HG02763 (cell line): ENCODE measurements around the gene RBM39.
"Not testable (repeated sequence)": the region's sequence is repeated elsewhere in the genome, so short reads cannot be mapped to it uniquely, and the experiment has no call there.

Source experiments
- ATAC-seq: cut with Tn5 transposase; IDR thresholded peaks from one replicate; pipeline ENCODE4 v1.9.1; 2021; ENCODE audit warnings: mild to moderate bottlenecking, moderate library complexity; ENCODE audit not compliant: unreplicated experiment

The RBM39 gene

DNA sequence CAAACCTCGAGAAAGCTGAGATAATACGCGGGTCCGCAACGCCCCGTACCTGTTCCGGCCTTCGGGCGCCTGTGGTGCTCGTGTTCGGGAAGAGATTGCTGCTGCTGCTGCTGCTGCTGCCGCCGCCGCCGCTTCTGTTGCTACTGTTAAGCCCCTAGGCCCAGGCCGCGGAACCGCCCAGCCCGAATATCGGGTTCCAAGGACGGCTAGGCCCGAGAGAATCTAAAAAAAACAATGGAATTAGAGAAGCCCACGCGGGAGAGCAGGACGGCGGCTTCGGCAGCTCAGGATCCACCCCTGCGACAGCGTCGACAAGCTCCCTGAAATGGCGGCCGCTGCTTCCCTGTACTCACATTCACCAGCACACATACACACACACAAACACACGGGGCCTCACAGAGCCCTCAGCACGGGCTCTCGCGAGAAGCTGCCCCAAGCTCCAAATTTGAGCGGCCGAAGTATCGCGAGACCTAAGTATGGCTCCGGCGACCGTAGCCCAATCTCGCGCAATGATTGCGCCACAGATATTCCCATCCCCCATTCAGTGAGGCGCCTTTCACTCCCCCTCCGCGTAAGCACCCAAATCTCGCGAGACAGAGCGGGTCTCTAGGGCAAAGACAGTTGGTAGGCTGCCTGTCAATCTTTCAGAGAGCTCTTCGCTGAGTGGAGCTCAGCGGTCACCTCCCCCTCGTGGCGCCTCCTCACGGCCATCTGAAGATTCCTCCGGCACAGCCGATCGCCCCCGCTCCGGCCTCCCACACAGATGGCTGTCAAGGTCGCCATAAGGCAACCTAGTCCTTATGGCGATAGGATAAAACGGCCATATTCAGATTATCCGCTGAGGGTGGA is at the start of gene RBM39:
Gene RBM39, minus strand, starts transcription at position 369 of the 849 bp plus-strand sequence. CDS start 1,386 bp downstream, outside the sequence.
- ATAC-seq: peak; percentile 90

DNA sequence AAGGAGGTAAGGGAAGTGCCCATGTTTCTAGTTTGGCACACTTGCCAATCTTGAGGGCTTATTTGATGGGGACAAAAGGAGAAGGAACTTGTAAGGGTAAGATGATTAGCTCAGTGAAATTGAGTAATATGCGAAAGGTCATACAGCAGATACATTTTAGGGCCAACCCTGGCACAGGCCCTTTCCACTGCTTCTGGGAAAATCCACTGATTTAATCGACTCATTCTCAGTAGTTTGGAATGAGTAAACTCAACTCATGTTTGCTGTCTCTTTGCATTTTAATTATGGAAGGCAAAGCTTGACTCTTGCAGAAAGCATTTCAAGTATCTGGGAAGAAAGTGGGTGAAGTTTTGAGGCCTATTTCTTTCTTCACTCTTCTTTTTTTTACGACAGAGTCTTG is 49.8 kb upstream of the RBM39 start:
- no peak for ATAC-seq

DNA sequence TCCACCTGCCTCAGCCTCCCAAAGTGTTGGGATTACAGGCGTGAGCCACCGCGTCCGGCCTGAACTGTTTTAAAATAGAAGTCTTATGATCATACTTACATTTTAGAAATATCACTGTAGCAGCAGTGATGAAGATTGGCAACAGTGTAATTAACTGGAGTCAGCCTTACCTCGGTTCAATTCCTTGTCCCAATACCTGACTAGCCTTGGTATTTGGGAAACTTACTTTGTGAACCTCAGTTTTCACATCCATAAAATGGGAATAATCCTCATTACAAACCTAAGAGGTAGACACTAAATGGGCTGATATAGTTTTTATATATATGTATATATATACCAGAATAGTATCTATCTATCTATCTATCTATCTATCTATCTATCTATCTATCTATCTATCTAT is 49.0 kb upstream of the RBM39 start:
- no peak for ATAC-seq

DNA sequence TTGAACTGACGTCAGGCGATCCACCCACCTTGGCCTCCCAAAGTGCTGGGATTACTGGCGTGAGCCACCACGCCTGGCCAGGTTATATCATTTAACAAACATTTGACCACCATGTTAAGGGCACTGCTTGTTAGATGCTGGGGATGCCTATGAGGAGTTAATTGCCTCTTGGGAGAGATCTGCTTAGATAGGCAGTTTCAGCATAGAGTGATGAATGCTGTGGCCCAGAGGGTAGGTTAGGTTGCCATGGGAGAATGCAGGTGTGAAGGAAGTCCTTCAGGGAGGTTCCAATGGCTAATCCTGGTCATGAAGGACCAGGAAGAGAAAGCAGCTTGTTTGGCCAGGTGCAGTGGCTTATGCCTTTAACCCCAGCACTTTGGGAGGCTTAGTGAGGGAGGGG is 46.7 kb upstream of the RBM39 start:
- no peak for ATAC-seq

DNA sequence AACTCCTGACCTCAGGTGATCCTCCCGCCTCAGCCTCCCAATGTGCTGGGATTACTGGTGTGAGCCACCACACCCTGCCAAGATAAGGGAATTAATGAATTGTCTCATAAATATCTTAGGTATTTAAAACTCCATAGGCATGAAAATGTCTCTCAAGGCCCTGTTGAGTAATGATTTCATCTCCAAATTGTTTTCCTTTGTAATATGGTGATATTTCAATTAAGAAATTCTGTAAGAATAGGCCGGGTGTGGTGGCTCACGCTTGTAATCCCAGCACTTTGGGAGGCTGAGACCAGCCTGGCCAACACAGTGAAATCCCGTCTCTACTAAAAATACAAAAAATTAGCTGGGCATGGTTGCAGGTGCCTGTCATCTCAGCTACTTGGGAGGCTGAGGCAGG is 43.5 kb upstream of the RBM39 start:
- not testable (repeated sequence) for ATAC-seq

DNA sequence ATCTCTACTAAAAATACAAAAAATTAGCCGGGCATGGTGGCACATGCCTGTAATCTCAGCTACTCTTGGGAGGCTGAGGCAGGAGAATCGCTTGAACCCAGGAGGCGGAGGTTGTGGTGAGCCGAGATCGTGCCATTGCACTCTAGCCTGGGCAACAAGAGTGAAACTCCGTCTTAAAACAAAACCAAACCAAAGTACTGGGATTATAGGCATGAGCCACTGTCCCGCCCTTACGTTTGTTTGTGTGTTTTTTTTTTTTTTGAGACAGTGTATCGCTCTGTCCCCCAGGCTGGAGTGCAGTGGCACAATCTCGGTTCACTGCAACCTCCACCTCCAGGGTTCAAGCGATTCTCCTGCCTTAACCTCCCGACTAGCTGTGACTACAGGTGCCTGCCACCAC is 41.8 kb upstream of the RBM39 start:
- not testable (repeated sequence) for ATAC-seq

DNA sequence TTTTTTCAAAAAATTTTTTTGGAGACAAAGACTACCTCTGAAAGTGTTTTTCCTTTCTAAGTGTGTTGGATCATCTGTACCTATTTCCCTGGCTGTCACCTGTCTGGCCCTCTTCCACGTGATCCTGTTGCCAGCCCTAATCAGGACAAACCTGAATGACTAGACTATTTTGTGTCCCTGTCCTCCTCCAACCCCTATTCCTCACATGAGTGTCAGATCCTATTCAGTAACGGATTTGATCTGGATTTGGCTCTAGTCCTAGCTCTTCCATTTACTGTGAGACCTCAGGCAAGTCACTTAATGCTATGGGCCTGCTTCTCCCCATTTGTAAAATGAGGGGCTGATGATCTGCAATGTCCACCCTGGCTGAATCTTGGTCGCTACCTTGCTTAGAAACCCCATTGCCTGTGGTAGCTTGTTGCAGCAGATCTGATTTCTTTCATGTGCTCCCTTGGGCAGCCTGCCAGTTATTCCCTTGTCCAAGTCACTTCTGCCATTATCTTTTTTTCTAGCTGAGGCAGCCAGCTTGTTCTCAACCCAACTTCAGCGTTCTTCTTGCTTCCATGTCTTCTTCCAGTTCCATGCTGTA is 34.5 kb upstream of the RBM39 start:
- ATAC-seq: no peak

DNA sequence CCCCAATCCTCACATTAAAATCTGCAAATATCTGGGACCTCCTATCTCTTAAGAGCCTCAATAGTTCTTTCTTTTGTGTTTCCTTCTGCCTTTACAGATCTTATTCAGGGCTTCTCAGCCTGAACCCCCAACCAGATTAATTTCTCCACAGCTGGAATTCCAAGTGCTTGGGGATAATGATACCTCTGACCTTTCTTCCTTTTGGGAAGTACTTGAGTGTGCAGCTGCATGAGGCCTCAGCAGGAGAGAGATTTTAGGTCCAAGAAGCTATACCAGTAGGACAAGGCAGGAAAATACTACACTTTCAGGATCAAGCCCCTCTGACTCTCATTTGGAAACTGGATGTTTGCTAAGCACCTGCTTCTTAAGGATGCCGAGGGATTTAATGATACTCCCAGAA is 32.3 kb upstream of the RBM39 start:
- no peak for ATAC-seq

DNA sequence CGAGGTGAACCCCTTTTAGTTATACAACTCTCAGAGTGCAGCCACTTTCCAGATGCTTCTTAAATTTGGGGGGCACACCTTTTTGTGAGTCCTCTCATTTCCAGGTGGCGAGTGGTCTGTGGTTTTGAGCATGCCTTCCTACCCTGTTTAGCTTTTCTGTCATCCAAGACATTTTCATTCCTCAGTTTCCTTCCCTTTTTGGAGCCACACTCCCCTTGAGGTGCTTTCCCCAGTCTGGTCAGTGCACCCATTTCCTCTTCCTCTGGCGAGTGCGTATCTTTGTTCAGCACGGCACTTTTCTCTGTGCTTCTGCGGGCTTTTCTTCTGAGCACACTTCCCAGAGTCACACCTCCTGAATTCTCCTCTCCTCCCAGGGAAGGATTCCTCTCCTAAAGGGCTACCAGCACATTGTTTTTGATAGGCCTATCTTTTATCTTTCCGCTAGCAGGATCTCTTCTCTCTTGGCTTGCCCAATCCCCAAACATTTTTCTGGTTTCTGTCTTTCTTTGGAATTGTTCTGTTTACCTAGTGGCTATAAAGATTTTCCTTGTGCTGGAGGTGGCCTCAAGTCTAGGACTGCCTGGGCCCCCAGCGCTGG is 31.2 kb upstream of the RBM39 start:
- no peak for ATAC-seq

DNA sequence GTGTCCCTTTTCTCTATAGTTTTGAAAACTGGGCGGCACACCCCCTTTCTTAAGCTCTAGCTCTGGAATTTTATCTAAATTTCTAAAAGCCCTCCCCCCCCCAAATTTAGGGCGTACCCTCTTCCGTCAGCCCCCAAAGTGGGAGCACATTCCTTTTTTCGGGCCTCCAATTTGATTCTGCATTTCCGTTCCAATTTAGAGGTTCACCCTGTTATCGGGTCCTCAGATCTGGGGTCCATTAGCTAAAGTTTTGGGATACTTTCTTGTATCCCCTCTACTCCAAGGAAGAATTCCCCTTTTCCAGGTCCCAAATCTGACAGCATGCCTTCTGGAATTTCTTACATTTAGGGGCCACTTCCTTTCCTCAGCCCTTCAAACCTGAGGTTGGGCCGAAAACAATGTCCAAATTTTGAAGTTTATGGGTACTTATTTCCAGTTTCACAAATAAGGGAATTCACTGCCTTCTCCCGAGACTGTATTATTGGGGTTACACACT is 30.6 kb upstream of the RBM39 start:
- ATAC-seq: no peak

DNA sequence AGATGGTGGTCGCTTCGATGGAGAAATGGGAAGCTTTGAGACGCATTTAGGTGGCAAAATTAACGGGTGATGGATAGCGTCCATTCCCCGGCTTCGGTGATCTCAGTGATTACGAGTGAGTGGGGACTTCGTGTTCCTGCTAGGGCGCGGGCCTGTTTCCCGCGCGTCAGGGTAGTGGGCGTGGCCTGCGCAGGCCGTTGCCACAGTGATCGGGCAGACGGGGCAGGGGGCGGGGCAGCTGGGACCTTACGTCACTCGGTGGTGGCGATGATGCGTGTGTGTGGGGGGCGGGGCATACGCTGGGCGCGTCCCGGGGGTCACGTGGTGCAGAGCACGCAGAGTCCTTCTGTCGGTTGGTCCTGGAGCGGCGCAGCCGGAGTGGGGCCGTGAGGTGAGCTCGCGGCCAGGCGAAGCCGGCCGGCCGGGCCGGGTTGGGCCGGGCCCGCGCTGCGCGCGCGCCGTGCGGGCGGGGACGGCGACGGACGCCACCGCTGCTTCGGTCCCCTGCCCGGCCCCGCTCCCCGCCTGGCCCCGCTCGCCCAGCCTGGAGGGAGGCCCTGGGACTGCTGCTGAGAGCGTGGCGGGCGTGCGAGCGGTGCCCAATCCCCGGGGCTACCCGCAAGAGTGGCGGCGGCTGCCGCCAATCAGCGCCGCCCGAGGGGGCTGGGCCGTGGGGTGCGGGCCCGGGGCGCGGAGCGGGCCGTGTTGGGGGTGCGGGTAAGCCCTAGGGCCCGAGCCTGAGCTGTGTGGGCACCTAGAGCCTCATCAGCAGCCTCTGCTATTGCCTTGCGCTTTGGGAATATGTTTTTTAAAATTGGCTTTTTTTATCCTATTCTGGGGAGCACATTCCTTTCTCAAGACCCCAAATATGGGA is 29.9 kb upstream of the RBM39 start, which contains the start of gene PHF20:
Gene PHF20, plus strand, starts transcription at position 327 of the 874 bp plus-strand sequence. CDS start 29,508 bp downstream, outside the sequence.
- peak; percentile 82 for ATAC-seq

DNA sequence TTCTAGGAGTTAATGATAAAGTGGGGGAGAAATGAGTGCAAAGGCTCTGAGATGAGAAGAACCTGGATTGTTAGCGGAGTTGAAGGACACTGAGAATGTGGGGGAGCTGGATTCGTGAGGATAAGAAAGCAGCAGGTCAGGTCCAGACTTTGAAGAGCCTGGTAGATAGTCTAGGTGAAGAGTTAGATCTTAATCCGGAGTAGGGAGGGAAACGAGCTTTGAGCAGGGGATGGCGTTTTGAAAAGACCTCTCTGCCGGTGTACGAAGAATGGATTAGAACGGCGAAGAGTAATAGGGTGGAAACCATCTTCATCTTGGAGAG is 29.3 kb upstream of the RBM39 start:
- ATAC-seq: no peak

DNA sequence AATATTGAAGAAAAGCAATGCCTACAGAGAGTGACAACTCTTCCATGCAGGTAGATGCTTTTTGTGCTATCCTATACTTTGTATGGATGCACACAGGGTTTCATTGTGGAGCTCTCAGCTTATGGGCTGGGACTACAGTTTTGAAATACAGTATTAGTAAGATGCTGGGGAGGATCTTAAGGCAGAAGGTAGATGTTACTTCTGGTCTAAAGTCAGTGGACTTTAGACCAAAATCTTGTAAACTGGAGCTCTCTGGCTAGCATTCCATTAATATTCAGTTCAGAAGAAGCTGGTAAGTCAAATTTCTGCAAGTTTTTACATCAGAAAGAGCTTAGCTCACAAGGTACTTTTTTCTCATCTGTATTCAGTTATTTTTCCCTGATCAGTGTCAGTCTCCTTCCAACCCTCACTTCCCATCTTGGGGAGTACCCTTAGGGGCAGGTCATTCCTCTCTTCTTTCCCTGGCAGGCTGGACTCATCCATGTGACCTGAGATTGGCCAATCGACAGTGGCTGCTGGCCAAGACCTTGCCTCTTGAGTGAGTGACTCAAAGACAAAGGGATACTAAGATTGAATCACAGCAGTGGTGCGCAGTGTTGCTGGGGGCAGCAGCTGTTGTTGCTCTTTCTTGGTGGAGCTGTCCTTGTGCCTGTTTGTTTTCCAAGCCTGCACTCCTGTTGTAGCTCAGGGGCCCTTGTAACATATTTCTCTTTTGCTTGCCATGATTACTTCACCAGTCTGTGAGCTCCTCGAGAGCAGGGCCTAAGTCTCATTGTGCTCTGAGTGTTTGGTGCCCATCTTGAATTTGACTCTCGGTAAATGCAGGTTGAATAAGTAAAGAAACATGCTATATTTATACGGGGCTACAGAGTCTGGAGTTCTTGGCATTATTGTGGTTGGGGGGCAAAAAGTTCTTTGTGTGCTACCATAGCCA is 26.9 kb upstream of the RBM39 start:
- ATAC-seq: no peak

DNA sequence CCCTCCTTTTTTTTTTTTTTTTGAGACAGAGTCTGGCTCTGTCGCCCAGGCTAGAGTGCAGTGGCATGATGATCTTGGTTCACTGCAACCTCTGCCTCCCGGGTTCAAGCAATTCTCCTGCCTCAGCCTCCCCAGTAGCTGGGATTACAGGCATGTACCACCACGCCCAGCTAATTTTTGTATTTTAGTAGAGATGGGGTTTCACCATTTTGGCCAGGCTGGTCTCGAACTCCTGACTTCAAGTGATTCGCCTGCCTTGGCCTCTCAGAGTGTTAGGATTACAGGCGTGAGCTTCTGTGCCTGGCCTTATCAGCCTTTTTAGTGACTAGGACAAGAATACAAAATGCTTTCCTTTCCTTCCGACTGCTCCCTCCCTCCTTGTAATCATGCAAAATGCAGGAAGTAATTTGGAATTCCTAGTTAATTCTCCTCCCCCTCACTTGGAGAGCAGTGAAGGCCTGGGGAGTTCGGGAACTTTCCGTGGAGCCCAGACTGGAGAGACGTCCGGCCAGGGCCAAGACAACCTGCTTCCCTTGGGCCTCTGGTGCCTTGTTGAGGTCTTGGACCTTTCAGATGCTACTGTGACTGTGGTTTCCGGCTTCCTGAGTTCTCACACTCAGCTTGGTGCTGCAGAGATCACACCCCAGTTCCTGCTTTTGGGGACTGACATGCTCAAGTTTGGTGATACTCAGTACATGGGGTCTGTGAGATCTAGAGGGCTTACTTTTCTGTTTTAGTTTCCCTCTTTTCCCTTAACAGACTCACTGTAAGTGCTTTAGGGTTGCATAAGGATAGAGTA is 25.8 kb upstream of the RBM39 start:
- ATAC-seq: peak; percentile 44

DNA sequence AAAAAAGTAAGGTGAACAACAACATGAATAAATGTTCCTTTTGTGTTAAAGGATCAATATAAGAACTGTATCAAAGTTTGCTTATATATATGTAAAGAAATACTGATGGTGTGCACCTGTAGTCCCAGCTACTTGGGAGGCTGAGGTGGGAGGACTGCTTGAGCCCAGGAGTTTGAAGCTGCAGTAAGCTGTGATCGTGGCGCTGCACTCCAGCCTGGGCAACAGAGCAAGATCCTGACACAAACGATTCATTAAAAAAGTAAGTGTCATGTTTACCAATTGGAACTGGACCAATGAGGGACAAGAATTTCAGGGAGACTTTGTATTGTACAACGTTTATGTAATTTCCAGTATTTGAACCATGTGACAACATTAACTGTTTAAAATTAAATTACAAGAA is 24.8 kb upstream of the RBM39 start:
- no peak for ATAC-seq

DNA sequence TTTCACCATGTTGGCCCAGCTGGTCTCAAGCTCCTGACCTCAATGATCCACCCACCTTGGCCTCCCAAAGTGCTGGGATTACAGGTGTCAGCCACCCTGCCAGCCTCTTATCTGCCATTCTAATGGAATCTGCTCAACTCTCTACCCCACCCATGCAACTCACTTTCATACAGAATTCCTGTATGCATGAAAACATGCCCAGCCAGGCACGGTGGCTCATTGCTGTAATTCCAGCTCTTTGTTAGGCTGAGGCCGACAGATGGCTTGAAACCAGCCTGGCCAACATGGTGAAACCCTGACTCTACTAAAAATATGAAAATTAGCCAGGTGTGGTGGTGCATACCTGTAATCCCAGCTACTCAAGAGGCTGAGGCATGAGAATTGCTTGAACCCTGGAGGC is 22.9 kb upstream of the RBM39 start:
- not testable (repeated sequence) for ATAC-seq

DNA sequence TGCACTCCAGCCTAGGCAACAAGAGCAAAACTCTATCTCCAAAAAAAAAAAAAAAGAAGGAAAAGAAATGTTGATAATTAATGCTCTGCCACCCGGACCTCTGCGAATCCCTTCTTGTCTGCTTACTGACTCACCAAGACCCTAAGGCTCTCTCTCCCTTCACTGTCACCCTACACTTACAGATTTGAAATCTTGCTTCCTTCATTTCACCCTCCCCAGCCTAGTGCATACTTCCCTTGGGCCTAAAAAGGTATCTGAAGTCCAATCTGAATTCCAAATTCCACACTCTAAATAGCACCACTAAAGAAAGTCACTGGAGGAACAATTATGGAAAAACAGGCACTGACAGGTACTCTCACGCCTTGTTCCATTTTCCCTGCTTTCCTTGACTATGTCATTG is 20.4 kb upstream of the RBM39 start:
- ATAC-seq: no peak

DNA sequence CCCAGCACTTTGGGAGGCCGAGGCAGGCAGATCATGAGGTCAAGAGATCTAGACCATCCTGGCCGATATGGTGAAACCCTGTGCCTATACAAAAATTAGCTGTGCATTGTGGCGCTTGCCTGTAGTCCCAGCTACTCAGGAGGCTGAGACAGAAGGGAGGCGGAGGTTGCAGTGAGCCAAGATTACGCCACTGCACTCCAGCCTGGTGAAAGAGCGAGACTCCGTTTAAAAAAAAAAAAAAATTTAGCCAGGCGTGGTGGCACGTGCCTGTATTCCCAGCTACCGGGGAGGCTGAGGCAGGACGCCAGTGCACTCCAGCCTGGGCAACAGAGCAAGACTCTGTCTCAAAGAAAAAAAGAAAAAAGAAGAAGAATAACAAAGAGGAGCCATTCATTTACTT is 19.5 kb upstream of the RBM39 start:
- not testable (repeated sequence) for ATAC-seq

DNA sequence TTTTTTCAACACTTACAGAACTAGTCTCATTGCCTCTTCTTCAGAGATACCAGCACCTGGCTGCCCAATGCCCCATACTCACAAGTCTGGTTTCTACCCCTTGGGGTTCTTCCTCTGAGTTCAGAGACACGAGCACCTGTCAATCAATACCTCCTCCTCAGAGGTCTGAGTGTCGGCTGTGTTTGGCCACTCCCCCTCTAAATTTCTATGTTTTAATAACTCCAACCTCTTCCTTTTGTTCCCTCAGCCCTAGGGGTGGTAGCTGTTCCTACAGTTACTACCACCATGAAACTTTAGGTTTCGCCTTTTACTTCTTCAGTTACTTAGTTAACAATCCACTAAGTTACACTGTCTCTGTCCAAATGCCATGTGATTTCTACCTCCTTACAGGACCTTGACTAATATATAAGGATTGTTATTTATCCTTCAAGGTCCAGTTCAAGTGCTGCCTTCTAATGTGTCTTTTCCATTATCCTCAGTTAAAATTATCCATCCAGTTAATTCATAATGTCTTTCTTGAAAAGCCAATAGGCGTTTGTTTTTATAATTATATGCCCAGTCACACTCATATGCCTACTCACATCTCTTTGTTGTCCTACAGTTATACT is 15.1 kb upstream of the RBM39 start:
- no peak for ATAC-seq
